DOHH2 (cell line): ENCODE data around the gene RGMB.

Experiments
- CTCF ChIP-seq: fragments of 200-600 bp; sonication (generic); IDR thresholded peaks from one replicate; pipeline ENCODE4 v1.5.1; 2014; ENCODE audit warnings: antibody characterized with exemption, mild to moderate bottlenecking, low read depth, low read length; ENCODE audit not compliant: poor library complexity, severe bottlenecking
- EZH2phosphoT487 ChIP-seq: fragments of 200-600 bp; sonication (generic); IDR thresholded peaks from 2 replicates; pipeline ENCODE4 v1.6.1; 2017; ENCODE audit warnings: borderline replicate concordance, mild to moderate bottlenecking, antibody characterized with exemption, low read length, moderate library complexity, mixed read lengths

GRCh38 chr5:98827161-98827560, 53.7 kb downstream of the RGMB start:
- peak; percentile 51 for TF ChIP-seq CTCF
- no peak for TF ChIP-seq EZH2phosphoT487
